Right atrium auricular region (tissue), 2 donors: ENCODE measurements around the gene TLR2. TPM values are rescaled to one million over a fixed set of nuclear protein-coding genes. Genes with fewer than 3 reads are reported as not detected.

Experiments used
- DNase-seq: peaks from one replicate; pipeline ENCODE4 v3.0.0-alpha.2; 2019; ENCODE audit warnings: low spot score
- H3K27ac ChIP-seq, 2 donors: fragments of 200-600 bp; sonication (generic); 1 replicate in 1 of 2; 2 replicates in 1 of 2; pipeline ENCODE4 v1.5.1; 2016 to 2019
- H3K27me3 ChIP-seq, 2 donors: fragments of 200-600 bp; sonication (generic); one replicate each; pipeline versions ENCODE4 v1.5.1 to v1.6.0; 2017 to 2019
- H3K36me3 ChIP-seq: fragments of 200-600 bp; sonication (generic); one replicate; pipeline ENCODE4 v1.5.1; 2016
- H3K4me1 ChIP-seq, 2 donors: fragments of 200-600 bp; sonication (generic); one replicate each; pipeline versions ENCODE4 v1.5.1 to v1.6.0; 2017 to 2019
- H3K4me3 ChIP-seq, 2 donors: fragments of 200-600 bp; sonication (generic); 1 replicate in 1 of 2; 2 replicates in 1 of 2; pipeline ENCODE4 v1.5.1; 2017 to 2019; ENCODE audit warnings: mild to moderate bottlenecking in 1 of 2, moderate library complexity in 1 of 2
- H3K9me3 ChIP-seq, 2 donors: fragments of 200-600 bp; sonication (generic); one replicate each; pipeline ENCODE4 v1.5.1; 2019
- CTCF ChIP-seq, 2 donors: fragments of 200-600 bp; sonication (generic); IDR thresholded peaks; one replicate each; pipeline ENCODE4 v1.5.1; 2019; ENCODE audit warnings: antibody characterized with exemption in 2 of 2
- total RNA-seq, 2 donors: library from RNA; depleted of rRNA; stranded (reverse); fragments of >200 nt; gene quantifications; one replicate each; pipeline ENCODE4 v1.1.0, GENCODE V29; 2016

The TLR2 gene
- total RNA-seq, 2 donors from 2014 or later: 6.4 to 18.8 TPM

- no peak for TF ChIP-seq CTCF (IDR thresholded peaks at IDR 0.05)
- Histone ChIP-seq H3K36me3 (no peaks in the 10 kb centered on the region), H3K27me3 (no peaks in the 10 kb centered on the region), H3K4me3 (no peak overlapping the region), H3K9me3 (no peaks in the 10 kb centered on the region), H3K27ac (no peak overlapping the region), H3K4me1 (no peaks in the 10 kb centered on the region)
- DNase-seq: no peak
These were observed 41.2 kb downstream of the TLR2 start for GRCh38 chr4:153725136-153725830.

- TF ChIP-seq CTCF (IDR thresholded peaks at IDR 0.05): no peak
These were observed 41.7 kb downstream of the TLR2 start for GRCh38 chr4:153725831-153726154.

GRCh38 chr4:153728151-153728550 lies 44.1 kb downstream of the TLR2 start:
- no peak for DNase-seq
- Histone ChIP-seq H3K27ac (no peak overlapping the region), H3K36me3 (no peaks in the 10 kb centered on the region), H3K4me1 (no peaks in the 10 kb centered on the region), H3K9me3 (no peaks in the 10 kb centered on the region), H3K4me3 (no peak overlapping the region), H3K27me3 (no peaks in the 10 kb centered on the region)
- no peak for TF ChIP-seq CTCF (IDR thresholded peaks at IDR 0.05)

More at GRCh38 chr4:153725831-153726154, 41.7 kb downstream of the TLR2 start:
- no peak for DNase-seq
- Histone ChIP-seq H3K4me1 (no peaks in the 10 kb centered on the region), H3K27ac (no peak overlapping the region), H3K4me3 (no peak overlapping the region), H3K9me3 (no peaks in the 10 kb centered on the region), H3K27me3 (no peaks in the 10 kb centered on the region), H3K36me3 (no peaks in the 10 kb centered on the region)

GRCh38 chr4:153728660-153729059 lies 44.6 kb downstream of the TLR2 start:
- H3K27me3 ChIP-seq: no peaks in the 10 kb centered on the region
- no peak overlapping the region for H3K27ac ChIP-seq
- no peaks in the 10 kb centered on the region for H3K9me3 ChIP-seq
- H3K36me3 ChIP-seq: no peaks in the 10 kb centered on the region
- H3K4me1 ChIP-seq: no peaks in the 10 kb centered on the region
- no peak overlapping the region for H3K4me3 ChIP-seq
- no peak for DNase-seq
- no peak for TF ChIP-seq CTCF (IDR thresholded peaks at IDR 0.05)

GRCh38 chr4:153729895-153730294 lies 45.8 kb downstream of the TLR2 start:
- H3K27me3 ChIP-seq: no peaks in the 10 kb centered on the region
- H3K9me3 ChIP-seq: no peaks in the 10 kb centered on the region
- no peak overlapping the region for H3K27ac ChIP-seq
- no peaks in the 10 kb centered on the region for H3K36me3 ChIP-seq
- TF ChIP-seq CTCF (IDR thresholded peaks at IDR 0.05): no peak
- H3K4me3 ChIP-seq: no peak overlapping the region
- DNase-seq: no peak
- H3K4me1 ChIP-seq: no peaks in the 10 kb centered on the region

- Histone ChIP-seq H3K27me3 (no peaks in the 10 kb centered on the region), H3K9me3 (no peaks in the 10 kb centered on the region), H3K4me1 (no peaks in the 10 kb centered on the region), H3K36me3 (no peaks in the 10 kb centered on the region), H3K27ac (no peak overlapping the region), H3K4me3 (no peak overlapping the region)
- DNase-seq: no peak
- no peak for TF ChIP-seq CTCF (IDR thresholded peaks at IDR 0.05)
These were observed 47.2 kb downstream of the TLR2 start for GRCh38 chr4:153731239-153731638.
